Stomach (tissue), 9 donors: ENCODE results near the gene ZDHHC23. TPM values are rescaled to one million over a fixed set of nuclear protein-coding genes. Genes with fewer than 3 reads are reported as not detected.

Experiments used
- DNase-seq, 2 donors: peaks; one replicate each; pipeline versions ENCODE4 v3.0.0 to v3.0.0-alpha.2; 2013 to 2019
- H3K27ac ChIP-seq, 5 donors: fragments of 200-600 bp in 4 of 5; sonication (generic) in 4 of 5; one replicate each; pipeline ENCODE4 v1.5.1; 2013 to 2019; ENCODE audit warnings: mild to moderate bottlenecking in 1 of 5, moderate library complexity in 1 of 5
- H3K27me3 ChIP-seq, 3 donors: fragments of 200-600 bp; sonication (generic); one replicate each; pipeline ENCODE4 v1.5.1; 2017 to 2019; ENCODE audit warnings: mixed run types in 1 of 3
- H3K36me3 ChIP-seq, 4 donors: fragments of 200-600 bp; sonication (generic); 1 replicate in 3 of 4; 2 replicates in 1 of 4; pipeline ENCODE4 v1.5.1; 2016 to 2019
- H3K4me1 ChIP-seq, 4 donors: fragments of 200-600 bp; sonication (generic); one replicate each; pipeline ENCODE4 v1.5.1; 2016 to 2019
- H3K4me3 ChIP-seq, 4 donors: fragments of 200-600 bp; sonication (generic) in 3 of 4; one replicate each; pipeline ENCODE4 v1.5.1; 2016 to 2019; ENCODE audit warnings: mild to moderate bottlenecking in 1 of 4
- H3K9me3 ChIP-seq, 4 donors: fragments of 200-600 bp; sonication (generic); one replicate each; pipeline ENCODE4 v1.5.1; 2016 to 2019
- CTCF ChIP-seq, 7 experiments: fragments of 450-650 bp in 4 of 7; fragments of 200-600 bp in 3 of 7; sonication (generic) in 3 of 7; IDR thresholded peaks; one replicate each; pipeline ENCODE4 v1.5.1; 2016 to 2019; ENCODE audit warnings: antibody characterized with exemption in 7 of 7, control low read depth in 2 of 7, mild to moderate bottlenecking in 1 of 7
- EP300 ChIP-seq: sonication (generic); formaldehyde crosslinking; IDR thresholded peaks from one replicate; pipeline ENCODE4 v1.6.1; 2017; ENCODE audit warnings: antibody characterized with exemption
- POLR2A ChIP-seq, 4 donors: fragments of 450-650 bp; IDR thresholded peaks; one replicate each; pipeline ENCODE4 v1.6.1; 2016; ENCODE audit warnings: antibody characterized with exemption in 4 of 4, control low read depth in 2 of 4, mild to moderate bottlenecking in 1 of 4, moderate library complexity in 1 of 4
- POLR2AphosphoS5 ChIP-seq, 3 donors: sonication (generic); formaldehyde crosslinking; IDR thresholded peaks; one replicate each; pipeline ENCODE4 v1.6.1; 2016; ENCODE audit warnings: antibody characterized with exemption in 3 of 3
- WGBS, 5 donors: extraction: QIAGEN DNeasy Blood & Tissue Kit in 3 of 5; methylation state at CpG; one replicate each; pipeline versions ENCODE4 v1.1.5 to v1.1.7; 2013 to 2018; 5-methylcytosine and 5-hydroxymethylcytosine counted together
- intact Hi-C: fragments of 100-400 bp; cut with DNase I; formaldehyde crosslinking; loops from one replicate; pipeline ENCODE4 v1.15.1; 2023; ENCODE audit warnings: low total_unique reads
- polyA plus RNA-seq, 3 donors: library from polyadenylated mRNA; stranded (reverse); fragments of 200-250 nt; gene quantifications; one replicate each; pipeline ENCODE4 v1.2.3, GENCODE V29; 2013
- total RNA-seq, 5 donors: library from RNA; depleted of rRNA; stranded (reverse); fragments of >200 nt; gene quantifications; one replicate each; pipeline versions ENCODE4 v1.1.0 to v1.2.3, GENCODE V29; 2014 to 2016
- donor health status: healthy with polysubstance abuse.
- donor health status: Bipolar disorder and iron deficiency.
- donor health status: healthy.

The ZDHHC23 gene
- total and polyA plus RNA-seq, 8 donors = 1.7 to 93.9 (median 12.5) TPM

- Histone ChIP-seq H3K9me3 (no peaks in the 10 kb centered on the region), H3K27me3 (no peaks in the 10 kb centered on the region), H3K4me3 (no peak overlapping the region), H3K27ac (no peak overlapping the region), H3K4me1 (peaks cover 0 to 5% (median 2%) of the 10 kb centered on the region in 4 donors), H3K36me3 (peaks cover 4 to 40% (median 28%) of the 10 kb centered on the region in 4 donors)
- 84 to 91% (median 90%) methylated on average over 7 to 8 of the region's 8 CpGs for WGBS, 5 donors
- TF ChIP-seq EP300 (no peak), CTCF (IDR thresholded peaks at IDR 0.05) (no peak), POLR2AphosphoS5 (IDR thresholded peaks at IDR 0.05) (no peak), POLR2A (IDR thresholded peaks at IDR 0.05) (no peak)
- intact Hi-C loops = no loop called here
- no peak for DNase-seq
Measured at GRCh38 chr3:113954091-113954685, 6.4 kb downstream of the ZDHHC23 start.

GRCh38 chr3:113963879-113964278 is 16.1 kb downstream of the ZDHHC23 start:
- Histone ChIP-seq H3K36me3 (peaks cover 0 to 39% (median 35%) of the 10 kb centered on the region in 4 donors), H3K9me3 (no peaks in the 10 kb centered on the region), H3K27ac (no peak overlapping the region), H3K4me1 (no peaks in the 10 kb centered on the region), H3K4me3 (no peak overlapping the region), H3K27me3 (no peaks in the 10 kb centered on the region)
- TF ChIP-seq CTCF (IDR thresholded peaks at IDR 0.05) = no peak
- TF ChIP-seq POLR2A (IDR thresholded peaks at IDR 0.05) = no peak
- no peak for TF ChIP-seq EP300
- no peak for TF ChIP-seq POLR2AphosphoS5 (IDR thresholded peaks at IDR 0.05)
- no peak for DNase-seq
- intact Hi-C loops = no loop called here
- 79 to 87% (median 84%) methylated on average over 3 of the region's 3 CpGs for whole genome bisulfite sequencing, 5 donors

GRCh38 chr3:113966172-113966571 is 18.4 kb downstream of the ZDHHC23 start:
- Histone ChIP-seq H3K36me3 (peaks cover 0 to 28% (median 17%) of the 10 kb centered on the region in 4 donors), H3K9me3 (no peaks in the 10 kb centered on the region), H3K4me3 (no peak overlapping the region), H3K27ac (no peak overlapping the region), H3K4me1 (no peaks in the 10 kb centered on the region), H3K27me3 (no peaks in the 10 kb centered on the region)
- TF ChIP-seq EP300 = no peak
- TF ChIP-seq POLR2AphosphoS5 (IDR thresholded peaks at IDR 0.05) = no peak
- TF ChIP-seq CTCF (IDR thresholded peaks at IDR 0.05) = no peak
- TF ChIP-seq POLR2A (IDR thresholded peaks at IDR 0.05) = no peak
- 71 to 82% (median 78%) methylated on average over 2 of the region's 2 CpGs for WGBS, 5 donors
- DNase-seq = no peak
- intact Hi-C loops = no loop called here

GRCh38 chr3:113968986-113969385 is 21.2 kb downstream of the ZDHHC23 start:
- peaks cover 0 to 17% (median 10%) of the 10 kb centered on the region in 4 donors for H3K36me3 ChIP-seq
- H3K27me3 ChIP-seq = no peaks in the 10 kb centered on the region
- no peak for TF ChIP-seq POLR2AphosphoS5 (IDR thresholded peaks at IDR 0.05)
- intact Hi-C loops = no loop called here
- H3K4me3 ChIP-seq = no peak overlapping the region
- no peaks in the 10 kb centered on the region for H3K4me1 ChIP-seq
- no peak overlapping the region for H3K27ac ChIP-seq
- no peak for DNase-seq
- H3K9me3 ChIP-seq = peaks cover 0 to 16% (median 9%) of the 10 kb centered on the region in 4 donors
- 53 to 80% (median 70%) methylated on average over 2 of the region's 2 CpGs for WGBS, 5 donors

- DNase-seq = no peak
- Histone ChIP-seq H3K4me3 (no peak overlapping the region), H3K36me3 (peaks cover 0 to 65% (median 50%) of the 10 kb centered on the region in 4 donors), H3K27ac (no peak overlapping the region), H3K27me3 (no peaks in the 10 kb centered on the region), H3K4me1 (no peaks in the 10 kb centered on the region), H3K9me3 (peaks cover 0 to 18% (median 12%) of the 10 kb centered on the region in 4 donors)
- no peak for TF ChIP-seq EP300
- no peak for TF ChIP-seq CTCF (IDR thresholded peaks at IDR 0.05)
- no peak for TF ChIP-seq POLR2AphosphoS5 (IDR thresholded peaks at IDR 0.05)
- TF ChIP-seq POLR2A (IDR thresholded peaks at IDR 0.05) = no peak
- WGBS, 5 donors = 91 to 97% (median 94%) methylated on average over 4 of the region's 4 CpGs
- intact Hi-C loops = no loop called here
Measured at GRCh38 chr3:113977822-113978221, 30.0 kb downstream of the ZDHHC23 start.
